Heart left ventricle (tissue), 16 donors: Measurements from ENCODE around the gene FAM83F. TPM values are rescaled to one million over a fixed set of nuclear protein-coding genes. Genes with fewer than 3 reads are reported as not detected.

ENCODE experiments used
- ATAC-seq, 4 donors: fragments of 200-7000 bp; cut with Tn5 transposase; one replicate each; pipeline ENCODE4 v1.9.1; 2020 to 2022; ENCODE audit warnings: moderate library complexity in 4 of 4, mild to moderate bottlenecking in 3 of 4, moderate number of reproducible peaks in 1 of 4
- DNase-seq, 5 donors: peaks; one replicate each; pipeline ENCODE4 v3.0.0-alpha.2; 2020
- H3K27ac ChIP-seq, 12 donors: fragments of 200-600 bp; sonication (generic) in 4 of 12; one replicate each; pipeline versions ENCODE4 v1.5.0 to v1.8.0; 2016 to 2022; ENCODE audit warnings: mild to moderate bottlenecking in 2 of 12
- H3K27me3 ChIP-seq, 9 donors: fragments of 200-600 bp; sonication (generic) in 2 of 9; one replicate each; pipeline versions ENCODE4 v1.5.1 to v1.8.0; 2016 to 2022; ENCODE audit warnings: mild to moderate bottlenecking in 3 of 9
- H3K36me3 ChIP-seq, 9 donors: fragments of 200-600 bp; sonication (generic) in 2 of 9; one replicate each; pipeline versions ENCODE4 v1.5.0 to v1.8.0; 2018 to 2022; ENCODE audit warnings: mild to moderate bottlenecking in 2 of 9
- H3K4me1 ChIP-seq, 12 donors: fragments of 200-600 bp; sonication (generic) in 4 of 12; one replicate each; pipeline versions ENCODE4 v1.5.0 to v1.8.0; 2016 to 2022; ENCODE audit warnings: mild to moderate bottlenecking in 3 of 12
- H3K4me3 ChIP-seq, 12 donors: fragments of 200-600 bp; sonication (generic) in 4 of 12; one replicate each; pipeline versions ENCODE4 v1.5.0 to v1.8.0; 2017 to 2022; ENCODE audit warnings: mild to moderate bottlenecking in 9 of 12, moderate library complexity in 4 of 12
- H3K9me3 ChIP-seq, 12 donors: fragments of 200-600 bp; sonication (generic) in 4 of 12; one replicate each; pipeline versions ENCODE4 v1.5.0 to v1.8.0; 2016 to 2022; ENCODE audit warnings: mild to moderate bottlenecking in 1 of 12
- POLR2A ChIP-seq, 2 donors: fragments of 450-650 bp; IDR thresholded peaks; one replicate each; pipeline ENCODE4 v1.6.1; 2017; ENCODE audit warnings: antibody characterized with exemption in 2 of 2, mild to moderate bottlenecking in 2 of 2, moderate library complexity in 2 of 2
- WGBS, 4 donors: extraction: QIAGEN DNeasy Blood & Tissue Kit in 2 of 4; methylation state at CpG; one replicate each; pipeline versions ENCODE4 v1.1.5 to v1.1.7; 2013 to 2018; 5-methylcytosine and 5-hydroxymethylcytosine counted together
- intact Hi-C, 10 donors: fragments of 100-400 bp; cut with DNase I; formaldehyde crosslinking; loops; one replicate each; pipeline versions ENCODE4 v1.11.1 to v1.14.2; 2022
- polyA plus RNA-seq, 2 donors: library from polyadenylated mRNA; stranded (reverse); fragments of 200-250 nt; gene quantifications; one replicate each; pipeline ENCODE4 v1.2.3, GENCODE V29; 2013
- total RNA-seq, 9 donors: library from RNA; depleted of rRNA in 2 of 9; stranded (reverse); fragments of >200 nt in 2 of 9; fragmentation: NEBNext Ultra II Directional in 3 of 9; extraction: Animal tissue kit (Norgen Biotek cat#: 25700) in 3 of 9; gene quantifications; one replicate each; pipeline versions ENCODE4 v1.1.0 to v1.2.4, GENCODE V29; 2016 to 2023
- TF ChIP-seq, protein P1 (sequence below), 12 donors: fragments of 200-600 bp; sonication (generic) in 4 of 12; IDR thresholded peaks; one replicate each; pipeline versions ENCODE4 v1.5.0 to v1.8.0; 2018 to 2022; ENCODE audit warnings: antibody characterized with exemption in 12 of 12, mild to moderate bottlenecking in 5 of 12
- donor health status: ischemic (EF 13 %, LVEDD 7.1; RV severe dilation, severe dysfunction).
- donor health status: healthy with polysubstance abuse.
- donor health status: DM: no; HTN: yes; CAD: no.
- donor health status: DM: no; HTN: no; CAD: no.
- donor health status: ischemic (EF 25% LVEDD 6.9; RV normal size, moderate dysfunction).
- donor health status: ischemic (EF 25% LVEDD 5.7; RV mildly dilated, moderate dysfunction).
- donor health status: healthy.
- donor health status: DM: yes; HTN: yes; CAD: no.
- donor health status: ischemic (EF 35%, LVEDD 5.7; RV mildly dilated, moderate dysfunction).
- donor health status: nonischemic (EF 11% LVEDD 7.7; RV severe dilation, severe dysfunction).
- donor health status: DM: yes; HTN: yes; CAD: no.
- donor health status: PGD.
- donor health status: ischemic (EF 29% LVEDD 5.4; RV normal size, mild dysfunction).
- donor health status: nonischemic (EF 23%, LVEDD 6.1; RV moderate dilation, normal function).

Gene FAM83F
- total and polyA plus RNA-seq, 11 donors: 1.3 to 6.6 (median 2.5) TPM

DNA sequence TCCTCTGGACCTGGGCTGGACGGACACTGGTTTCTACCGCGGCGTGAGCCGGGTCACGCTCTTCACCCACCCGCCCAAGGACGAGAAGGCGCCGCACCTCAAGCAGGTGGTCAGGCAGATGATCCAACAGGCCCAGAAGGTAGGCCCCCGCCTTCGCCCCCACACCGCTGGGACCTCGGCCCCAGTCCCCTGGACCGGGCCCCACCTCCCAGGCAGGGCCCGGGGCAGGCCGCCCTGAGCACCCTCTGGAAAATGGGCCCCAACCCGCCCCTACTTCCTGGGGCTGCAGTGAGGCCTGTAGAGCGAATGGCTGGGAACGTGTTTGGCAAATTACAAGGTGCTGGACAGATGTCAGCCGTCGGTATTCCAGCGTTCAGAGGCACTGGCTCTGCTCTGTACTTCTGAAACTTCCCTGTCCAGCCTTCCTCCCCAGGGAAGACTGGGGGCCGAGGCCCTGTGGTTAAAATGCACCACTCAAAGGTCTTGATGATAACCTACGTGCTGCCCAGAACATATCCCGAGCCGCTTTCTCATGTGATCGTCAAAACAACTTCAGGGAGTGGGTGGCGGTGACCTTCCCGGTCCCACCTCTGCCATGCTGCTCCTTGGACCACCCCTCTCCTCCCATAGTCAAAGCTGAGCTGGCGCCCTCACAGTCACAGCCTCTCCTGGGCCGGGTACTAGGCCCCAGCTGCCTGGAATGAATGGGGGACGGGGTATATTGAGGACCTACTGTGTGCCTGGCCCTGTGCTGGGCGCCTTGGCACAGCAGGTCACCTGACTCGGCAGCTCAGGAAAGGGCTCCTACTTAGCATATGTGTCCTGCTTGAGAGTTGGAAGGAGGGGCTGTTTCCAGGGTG is 869 bp downstream of the FAM83F start:
- ATAC-seq: no peak
- no peaks in the 10 kb centered on the region for H3K36me3 ChIP-seq
- DNase-seq: no peak
- H3K27ac ChIP-seq: peak overlapping the region in 3 of 12 donors; percentile 7 to 56 (median 19)
- no peaks in the 10 kb centered on the region for H3K9me3 ChIP-seq
- 68 to 80% (median 79%) methylated on average over 9 to 35 of the region's 35 CpGs for WGBS, 4 donors
- TF ChIP-seq, protein P1, sequence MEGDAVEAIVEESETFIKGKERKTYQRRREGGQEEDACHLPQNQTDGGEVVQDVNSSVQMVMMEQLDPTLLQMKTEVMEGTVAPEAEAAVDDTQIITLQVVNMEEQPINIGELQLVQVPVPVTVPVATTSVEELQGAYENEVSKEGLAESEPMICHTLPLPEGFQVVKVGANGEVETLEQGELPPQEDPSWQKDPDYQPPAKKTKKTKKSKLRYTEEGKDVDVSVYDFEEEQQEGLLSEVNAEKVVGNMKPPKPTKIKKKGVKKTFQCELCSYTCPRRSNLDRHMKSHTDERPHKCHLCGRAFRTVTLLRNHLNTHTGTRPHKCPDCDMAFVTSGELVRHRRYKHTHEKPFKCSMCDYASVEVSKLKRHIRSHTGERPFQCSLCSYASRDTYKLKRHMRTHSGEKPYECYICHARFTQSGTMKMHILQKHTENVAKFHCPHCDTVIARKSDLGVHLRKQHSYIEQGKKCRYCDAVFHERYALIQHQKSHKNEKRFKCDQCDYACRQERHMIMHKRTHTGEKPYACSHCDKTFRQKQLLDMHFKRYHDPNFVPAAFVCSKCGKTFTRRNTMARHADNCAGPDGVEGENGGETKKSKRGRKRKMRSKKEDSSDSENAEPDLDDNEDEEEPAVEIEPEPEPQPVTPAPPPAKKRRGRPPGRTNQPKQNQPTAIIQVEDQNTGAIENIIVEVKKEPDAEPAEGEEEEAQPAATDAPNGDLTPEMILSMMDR (IDR thresholded peaks at IDR 0.05): no peak
- TF ChIP-seq POLR2A (IDR thresholded peaks at IDR 0.05): no peak
- peaks cover 0 to 50% (median 9%) of the 10 kb centered on the region in 9 donors for H3K27me3 ChIP-seq
- H3K4me3 ChIP-seq: peak overlapping the region in 6 of 12 donors; percentile 26 to 40 (median 28)
- peaks cover 0 to 35% (median 6%) of the 10 kb centered on the region in 12 donors for H3K4me1 ChIP-seq
- intact Hi-C loops: no loop called here

DNA sequence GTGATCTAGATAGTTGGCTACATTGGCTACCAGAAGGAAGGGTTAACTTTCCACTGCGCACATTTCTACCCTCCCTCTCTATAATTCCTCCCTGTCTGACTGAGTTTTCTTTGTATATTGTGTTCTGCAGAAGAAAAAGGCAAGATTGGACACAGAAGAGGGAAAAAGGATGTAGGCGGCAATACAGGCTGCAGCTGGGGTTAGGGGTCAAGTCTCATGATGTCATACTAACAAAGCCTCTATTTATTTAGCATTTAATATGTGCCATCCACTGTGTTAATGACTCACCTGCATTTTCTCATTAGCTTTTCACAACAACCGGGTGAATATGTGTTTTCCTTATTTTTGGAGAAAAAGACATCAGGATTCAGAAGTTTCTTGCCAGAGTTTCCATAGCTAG is 2.0 kb downstream of the FAM83F start:
- no peaks in the 10 kb centered on the region for H3K9me3 ChIP-seq

DNA sequence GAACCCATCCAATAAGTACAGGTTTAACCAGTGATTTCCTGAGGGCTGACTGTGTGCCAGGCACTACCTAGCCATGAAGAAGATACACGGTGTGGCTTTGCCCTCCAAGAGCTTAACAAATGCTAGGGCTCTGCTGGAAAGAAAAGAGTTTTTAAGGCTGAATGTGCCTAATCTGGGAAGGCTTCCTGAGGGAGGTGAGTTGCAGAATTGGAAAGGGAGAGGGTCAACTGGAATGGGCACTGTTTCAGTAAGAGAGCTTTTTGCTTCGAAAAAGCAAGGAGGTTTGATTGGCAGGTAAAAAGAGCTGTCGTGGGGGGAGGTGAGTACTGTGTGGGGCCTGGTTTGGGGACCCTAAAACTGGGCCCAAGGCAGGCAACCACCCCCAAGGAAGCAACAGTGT is 2.7 kb downstream of the FAM83F start:
- WGBS, 4 donors: 84 to 89% (median 86%) methylated on average over 3 of the region's 3 CpGs
- no peak for DNase-seq
- intact Hi-C loops: no loop called here
- H3K36me3 ChIP-seq: no peaks in the 10 kb centered on the region
- H3K9me3 ChIP-seq: no peaks in the 10 kb centered on the region
- peaks cover 0 to 50% (median 9%) of the 10 kb centered on the region in 9 donors for H3K27me3 ChIP-seq
- peak overlapping the region in 1 of 12 donors; percentile 47 for H3K27ac ChIP-seq
- TF ChIP-seq POLR2A (IDR thresholded peaks at IDR 0.05): no peak
- TF ChIP-seq, protein P1 (IDR thresholded peaks at IDR 0.05): no peak
- ATAC-seq: no peak
- H3K4me3 ChIP-seq: no peak overlapping the region
- peaks cover 0 to 24% (median 5%) of the 10 kb centered on the region in 12 donors for H3K4me1 ChIP-seq

More for the DNA sequence above, 2.0 kb downstream of the FAM83F start:
- intact Hi-C loops: no loop called here
- peaks cover 0 to 27% (median 5%) of the 10 kb centered on the region in 12 donors for H3K4me1 ChIP-seq
- no peaks in the 10 kb centered on the region for H3K36me3 ChIP-seq
- WGBS, 4 donors: 79 to 87% (median 80%) methylated on average over 3 of the region's 3 CpGs
- ATAC-seq: no peak
- no peak overlapping the region for H3K4me3 ChIP-seq
- no peak for TF ChIP-seq POLR2A (IDR thresholded peaks at IDR 0.05)
- TF ChIP-seq, protein P1 (IDR thresholded peaks at IDR 0.05): no peak
- H3K27me3 ChIP-seq: peaks cover 0 to 50% (median 9%) of the 10 kb centered on the region in 9 donors
- DNase-seq: no peak
- H3K27ac ChIP-seq: no peak overlapping the region

DNA sequence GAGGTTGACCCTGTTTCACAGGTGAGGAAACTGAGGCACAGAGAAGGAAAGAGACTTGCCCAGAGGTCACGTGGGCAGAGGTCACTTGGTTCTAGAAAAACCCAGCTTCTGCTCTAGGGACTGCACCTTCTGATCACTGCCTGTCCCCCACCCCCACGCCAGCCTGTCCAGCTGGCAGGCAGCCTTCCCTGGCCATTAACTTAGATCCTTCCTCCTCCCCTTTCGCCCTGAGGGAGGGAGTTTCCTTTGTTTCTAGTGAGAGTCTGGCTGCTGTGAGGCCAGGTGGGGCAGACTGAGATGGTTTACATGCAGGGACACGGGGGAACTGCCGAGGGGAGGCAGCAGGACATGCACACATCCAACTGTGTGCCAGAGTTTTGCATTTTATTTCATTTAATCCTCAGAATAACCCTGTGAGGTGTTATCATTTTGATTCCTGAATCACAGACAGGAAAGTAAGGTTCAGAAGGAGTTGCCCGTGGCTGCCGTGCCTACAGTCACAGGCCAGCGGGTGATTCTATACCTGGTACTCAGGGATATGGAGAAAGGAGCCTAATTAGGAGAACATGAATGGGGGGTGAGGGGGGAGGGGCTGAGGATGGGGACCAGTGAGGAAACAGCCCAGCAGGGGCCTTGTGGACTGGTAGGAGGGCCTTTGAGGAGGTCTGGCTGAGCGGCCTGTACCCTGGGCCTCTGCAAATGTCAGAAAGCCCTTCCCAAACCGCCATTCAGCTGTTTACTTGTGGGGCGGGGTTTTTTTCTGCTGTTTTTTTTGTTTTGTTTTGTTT is 3.4 kb downstream of the FAM83F start:
- Histone ChIP-seq H3K27ac (peak overlapping the region in 1 of 12 donors; percentile 47), H3K9me3 (no peaks in the 10 kb centered on the region), H3K27me3 (peaks cover 0 to 45% (median 9%) of the 10 kb centered on the region in 9 donors), H3K4me1 (peaks cover 0 to 24% (median 5%) of the 10 kb centered on the region in 12 donors), H3K4me3 (no peak overlapping the region), H3K36me3 (no peaks in the 10 kb centered on the region)
- DNase-seq (peak in 1 of 5 donors; percentile 31), ATAC-seq (peak; percentile 24 to 64 (median 54))
- intact Hi-C loops: no loop called here
- TF ChIP-seq POLR2A (IDR thresholded peaks at IDR 0.05): no peak
- TF ChIP-seq, protein P1 (IDR thresholded peaks at IDR 0.05): no peak
- WGBS, 4 donors: 52 to 65% (median 55%) methylated on average over 10 to 11 of the region's 11 CpGs
